Stimulated activated memory B cell treated with anti-CD40 and anti-IgM and Interleukin-4, amounts not matched to agents 10 μg/mL and 1 μg/mL and 100 μg/mL, for 72 hours (primary cell): ENCODE measurements around the gene PPP1R37.

Experiments
- ATAC-seq: fragments of 150-1000 bp; cut with Tn5 transposase; 2 replicates; pipeline ENCODE4 v1.10.0; 2021
- H3K27ac Mint-ChIP-seq: one replicate; pipeline ENCODE4 v1.8.0; 2022; ENCODE audit warnings: mild to moderate bottlenecking, mixed read lengths
- H3K27me3 Mint-ChIP-seq: one replicate; pipeline ENCODE4 v1.8.0; 2022; ENCODE audit warnings: mixed read lengths
- H3K36me3 Mint-ChIP-seq: one replicate; pipeline ENCODE4 v1.8.0; 2022; ENCODE audit warnings: mixed read lengths
- H3K4me1 Mint-ChIP-seq: one replicate; pipeline ENCODE4 v1.8.0; 2022; ENCODE audit warnings: mixed read lengths
- H3K4me3 Mint-ChIP-seq: one replicate; pipeline ENCODE4 v1.8.0; 2022; ENCODE audit warnings: mild to moderate bottlenecking, moderate library complexity, mixed read lengths
- H3K9me3 Mint-ChIP-seq: one replicate; pipeline ENCODE4 v1.8.0; 2022; ENCODE audit warnings: mixed read lengths

The PPP1R37 gene

DNA sequence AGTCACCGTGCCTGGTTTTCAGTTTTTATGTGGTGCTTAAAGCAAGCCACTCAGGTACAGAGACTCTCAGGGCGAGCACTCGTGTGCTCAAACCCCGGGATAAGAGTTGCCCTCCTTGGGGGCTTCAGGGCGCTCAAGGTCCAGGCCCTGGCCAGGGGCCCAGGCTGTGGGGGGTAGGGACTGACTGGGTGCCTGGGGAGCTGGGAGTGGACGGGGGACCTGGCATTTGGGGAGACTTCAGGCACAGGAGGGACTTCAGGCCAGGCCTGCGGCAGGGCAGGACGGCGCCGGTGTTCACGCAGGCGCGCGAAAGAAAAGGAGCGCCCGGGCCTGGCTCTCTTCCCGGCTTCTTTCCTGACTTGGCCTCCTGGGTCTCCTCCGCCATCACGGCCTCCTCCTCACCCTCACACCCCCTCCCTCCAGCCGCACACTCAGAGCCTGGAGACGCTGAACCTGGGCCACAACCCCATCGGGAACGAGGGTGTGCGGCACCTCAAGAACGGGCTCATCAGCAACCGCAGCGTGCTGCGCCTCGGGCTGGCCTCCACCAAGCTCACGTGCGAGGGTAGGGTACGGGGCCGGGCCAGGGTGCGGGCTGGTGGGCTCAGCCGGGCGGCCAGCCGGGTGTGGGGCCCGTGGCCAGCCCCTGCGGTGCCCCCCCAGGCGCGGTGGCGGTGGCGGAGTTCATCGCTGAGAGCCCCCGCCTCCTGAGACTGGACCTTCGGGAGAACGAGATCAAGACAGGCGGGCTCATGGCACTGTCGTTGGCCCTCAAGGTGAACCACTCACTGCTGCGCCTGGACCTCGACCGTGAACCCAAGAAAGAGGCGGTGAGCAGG lies 51.7 kb downstream of the PPP1R37 start:
- ATAC-seq = no peak
- H3K27ac Mint-ChIP-seq = no peak overlapping the region
- peaks cover 9% of the 10 kb centered on the region for H3K4me1 Mint-ChIP-seq
- H3K27me3 Mint-ChIP-seq = no peaks in the 10 kb centered on the region
- peaks cover 33% of the 10 kb centered on the region for H3K36me3 Mint-ChIP-seq
- no peak overlapping the region for H3K4me3 Mint-ChIP-seq
- H3K9me3 Mint-ChIP-seq = no peaks in the 10 kb centered on the region

DNA sequence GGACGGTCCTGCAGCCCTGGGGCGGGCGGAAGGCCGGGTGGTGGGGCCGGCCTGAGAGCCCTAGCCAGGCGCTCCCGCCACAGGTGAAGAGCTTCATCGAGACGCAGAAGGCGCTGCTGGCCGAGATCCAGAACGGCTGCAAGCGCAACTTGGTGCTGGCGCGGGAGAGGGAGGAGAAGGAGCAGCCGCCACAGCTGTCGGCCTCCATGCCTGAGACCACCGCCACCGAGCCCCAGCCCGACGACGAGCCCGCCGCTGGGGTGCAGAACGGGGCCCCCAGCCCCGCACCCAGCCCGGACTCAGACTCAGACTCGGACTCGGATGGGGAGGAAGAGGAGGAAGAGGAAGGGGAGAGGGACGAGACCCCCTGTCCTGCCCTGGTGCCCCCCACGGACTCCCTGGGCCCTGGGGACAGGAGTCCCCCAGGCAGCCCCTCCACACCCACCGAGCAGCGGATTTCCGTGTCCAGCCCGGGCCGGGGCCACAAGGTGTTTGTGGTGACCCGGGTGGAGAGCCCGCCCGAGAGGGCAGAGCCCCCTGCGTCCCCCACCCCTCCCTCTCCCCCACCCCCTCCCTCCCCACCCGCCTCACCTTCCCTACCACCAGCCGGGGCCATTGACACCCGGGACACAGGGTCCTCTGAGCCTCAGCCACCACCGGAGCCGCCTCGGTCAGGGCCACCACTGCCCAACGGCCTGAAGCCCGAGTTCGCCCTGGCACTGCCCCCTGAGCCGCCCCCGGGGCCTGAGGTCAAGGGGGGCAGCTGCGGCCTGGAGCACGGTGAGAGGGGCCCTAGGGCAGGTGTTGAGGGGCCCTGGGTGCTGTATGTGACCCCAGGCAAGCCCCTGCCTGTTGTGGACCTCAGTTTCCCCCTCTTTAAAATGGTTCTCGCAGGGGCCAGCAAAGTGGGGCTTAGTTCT lies 52.6 kb downstream of the PPP1R37 start:
- peak; percentile 28 for ATAC-seq
- no peak overlapping the region for H3K4me3 Mint-ChIP-seq

DNA sequence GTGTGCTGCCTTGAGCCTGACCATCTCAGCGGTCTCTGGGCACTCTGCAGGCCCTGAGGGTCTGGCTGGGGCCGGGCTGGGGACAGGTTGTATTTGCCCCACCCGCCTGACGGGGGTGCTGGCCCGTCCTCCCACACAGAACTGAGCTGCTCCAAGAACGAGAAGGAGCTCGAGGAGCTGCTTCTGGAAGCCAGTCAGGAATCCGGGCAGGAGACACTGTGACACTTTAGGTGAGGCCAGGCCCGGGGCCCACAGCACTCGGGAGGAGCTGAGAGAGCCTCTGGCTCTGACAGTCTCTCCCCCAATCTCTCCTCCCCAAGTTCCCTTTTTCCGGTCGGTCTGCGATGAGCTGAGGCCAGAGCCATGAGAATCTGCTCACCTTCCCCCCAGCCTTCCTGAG lies 53.3 kb downstream of the PPP1R37 start:
- Mint-ChIP-seq H3K27ac (no peak overlapping the region), H3K36me3 (peaks cover 23% of the 10 kb centered on the region), H3K9me3 (no peaks in the 10 kb centered on the region), H3K4me1 (peaks cover 9% of the 10 kb centered on the region), H3K4me3 (no peak overlapping the region), H3K27me3 (peaks cover 5% of the 10 kb centered on the region)
- ATAC-seq = no peak

More for the DNA sequence above, 52.6 kb downstream of the PPP1R37 start:
- Mint-ChIP-seq H3K9me3 (no peaks in the 10 kb centered on the region), H3K4me1 (peaks cover 9% of the 10 kb centered on the region), H3K27me3 (no peaks in the 10 kb centered on the region), H3K36me3 (peaks cover 30% of the 10 kb centered on the region), H3K27ac (no peak overlapping the region)

DNA sequence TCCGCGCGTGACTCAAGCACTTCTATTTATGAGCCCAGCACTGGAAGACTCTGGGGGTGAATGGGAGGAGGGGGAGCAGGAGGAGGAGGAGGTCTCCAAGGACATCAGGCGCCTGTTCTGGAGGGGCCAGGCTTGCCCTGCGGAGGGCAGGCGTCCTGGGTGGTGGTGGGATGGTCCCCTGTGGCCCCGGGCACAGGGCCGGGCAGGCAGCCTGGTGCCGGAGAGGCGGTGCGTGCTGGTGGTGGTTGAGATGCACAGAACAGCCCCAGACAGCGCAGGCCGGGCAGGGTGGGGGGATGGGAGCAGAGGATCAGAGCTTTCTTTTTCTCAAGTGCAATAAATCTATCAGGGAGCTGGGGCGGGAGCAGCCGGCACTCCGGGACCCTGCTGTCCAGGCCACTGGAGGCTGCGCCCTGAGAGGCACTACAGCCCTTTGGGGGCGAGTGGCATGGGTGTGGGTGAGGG lies 53.8 kb downstream of the PPP1R37 start:
- Mint-ChIP-seq H3K36me3 (peaks cover 18% of the 10 kb centered on the region), H3K27me3 (peaks cover 10% of the 10 kb centered on the region), H3K4me3 (no peak overlapping the region), H3K27ac (no peak overlapping the region), H3K4me1 (peaks cover 12% of the 10 kb centered on the region), H3K9me3 (no peaks in the 10 kb centered on the region)
- no peak for ATAC-seq

DNA sequence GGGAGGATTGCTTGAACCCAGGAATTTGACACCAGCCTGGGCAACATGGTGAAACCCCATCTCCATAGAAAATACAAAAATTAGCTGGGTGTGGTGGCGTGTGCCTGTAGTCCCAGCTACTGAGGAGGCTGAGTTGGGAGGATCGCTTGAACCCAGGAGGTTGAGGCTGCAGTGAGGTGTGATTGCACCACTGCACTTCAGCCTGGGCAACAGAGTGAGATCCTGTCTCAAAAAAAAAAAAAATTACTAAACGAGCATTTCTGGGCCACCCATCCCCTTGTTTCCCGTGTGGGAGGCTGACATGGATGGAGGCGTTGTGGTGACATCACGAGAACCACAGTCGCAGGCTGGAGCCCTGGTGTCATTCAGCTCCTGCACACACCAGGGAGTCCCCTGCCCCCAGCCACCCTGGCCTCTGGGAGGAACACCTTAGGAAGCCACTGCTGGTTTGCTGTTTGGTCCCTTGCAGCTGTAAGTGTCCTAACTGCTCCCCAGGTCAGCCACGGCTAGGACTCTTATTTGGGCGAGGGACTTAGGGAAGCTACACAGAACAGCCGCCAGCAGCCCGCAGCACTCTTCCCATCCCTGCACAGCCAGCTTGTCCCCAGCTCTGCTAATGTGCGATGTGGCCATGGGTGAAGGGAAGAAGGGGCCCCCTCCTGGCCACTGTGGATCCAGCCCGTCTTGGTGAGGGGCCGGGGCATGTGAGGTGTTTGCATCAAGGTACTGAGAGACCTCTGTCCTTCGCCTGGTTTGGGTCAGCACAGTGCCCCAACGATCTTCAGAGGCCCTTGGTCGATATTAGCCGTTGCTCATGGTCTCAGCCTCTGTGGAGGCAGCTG lies 55.1 kb downstream of the PPP1R37 start:
- H3K4me3 Mint-ChIP-seq = no peak overlapping the region
- ATAC-seq = no peak
- peaks cover 9% of the 10 kb centered on the region for H3K36me3 Mint-ChIP-seq
- H3K4me1 Mint-ChIP-seq = peaks cover 13% of the 10 kb centered on the region
- no peaks in the 10 kb centered on the region for H3K9me3 Mint-ChIP-seq
- no peak overlapping the region for H3K27ac Mint-ChIP-seq
- peaks cover 22% of the 10 kb centered on the region for H3K27me3 Mint-ChIP-seq

DNA sequence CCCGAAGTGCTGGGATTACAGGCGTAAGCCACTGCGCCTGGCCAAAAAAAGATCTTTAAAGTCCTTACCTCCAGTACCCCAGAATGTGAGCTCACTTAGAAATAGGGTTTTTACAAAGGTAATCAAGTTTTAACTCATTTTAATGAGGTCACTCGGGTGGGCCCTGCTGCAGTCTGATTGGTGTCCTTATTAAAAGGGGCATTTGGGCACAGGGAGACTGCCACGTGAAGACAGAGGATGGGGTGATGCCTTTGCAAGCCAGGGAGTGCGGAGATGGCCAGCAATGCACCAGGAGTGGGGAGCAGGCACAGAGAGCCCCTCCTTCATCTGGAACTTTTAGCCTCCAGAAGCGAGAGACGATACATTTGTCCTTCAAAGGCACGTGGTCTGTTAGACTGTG lies 56.1 kb downstream of the PPP1R37 start:
- Mint-ChIP-seq H3K36me3 (peaks cover 5% of the 10 kb centered on the region), H3K27me3 (peaks cover 33% of the 10 kb centered on the region), H3K4me3 (no peak overlapping the region), H3K9me3 (no peaks in the 10 kb centered on the region), H3K27ac (no peak overlapping the region), H3K4me1 (peaks cover 23% of the 10 kb centered on the region)
- ATAC-seq = no peak

DNA sequence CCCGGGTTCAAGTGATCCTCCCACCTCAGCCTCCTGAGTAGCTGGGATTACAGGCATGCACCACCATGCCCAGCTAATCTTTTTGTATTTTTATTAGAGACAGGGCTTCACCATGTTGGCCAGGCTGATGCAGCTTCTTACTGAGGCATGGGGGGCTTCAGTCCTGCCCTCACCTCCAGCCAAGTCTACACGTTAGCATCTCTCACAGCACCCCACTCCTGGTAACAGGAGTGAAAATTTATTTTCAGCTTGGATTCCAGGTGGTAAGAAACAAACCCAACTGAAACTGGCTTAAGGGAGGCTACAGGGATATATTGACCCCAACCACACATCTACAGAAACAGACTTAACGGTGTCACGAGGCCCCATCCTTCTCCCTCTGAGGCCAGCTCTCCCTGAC lies 57.2 kb downstream of the PPP1R37 start:
- Mint-ChIP-seq H3K9me3 (no peaks in the 10 kb centered on the region), H3K36me3 (no peaks in the 10 kb centered on the region), H3K27me3 (peaks cover 43% of the 10 kb centered on the region), H3K4me1 (peaks cover 27% of the 10 kb centered on the region), H3K27ac (no peak overlapping the region), H3K4me3 (no peak overlapping the region)
- ATAC-seq = no peak

DNA sequence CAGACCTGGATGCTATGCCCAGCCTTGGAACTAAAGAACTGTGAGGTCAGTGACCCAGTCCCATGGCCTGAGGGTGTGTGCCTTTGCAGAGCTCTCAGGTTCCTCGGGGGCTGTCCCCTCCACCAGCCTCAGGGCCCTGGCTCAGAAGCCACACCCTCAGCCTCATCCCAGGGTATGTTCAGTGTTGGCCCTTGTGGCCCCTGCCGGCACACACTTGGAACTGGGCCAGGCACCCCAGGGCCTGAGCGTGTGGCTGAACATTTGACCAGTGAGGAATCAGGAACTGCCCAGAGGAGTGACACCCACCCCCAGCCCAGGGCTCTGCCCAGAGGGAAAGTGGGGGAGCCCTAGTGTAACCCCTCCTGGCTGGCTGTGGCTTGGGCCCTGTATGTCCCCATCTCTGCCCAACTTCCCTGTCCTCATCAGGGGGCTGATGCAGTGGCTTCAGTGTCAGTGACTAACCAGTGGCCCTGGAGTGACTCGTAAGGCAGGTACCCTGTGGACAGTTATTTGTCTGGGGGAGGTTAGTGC lies 57.8 kb downstream of the PPP1R37 start:
- no peaks in the 10 kb centered on the region for H3K36me3 Mint-ChIP-seq
- no peaks in the 10 kb centered on the region for H3K9me3 Mint-ChIP-seq
- peaks cover 27% of the 10 kb centered on the region for H3K4me1 Mint-ChIP-seq
- peaks cover 49% of the 10 kb centered on the region for H3K27me3 Mint-ChIP-seq
- H3K27ac Mint-ChIP-seq = no peak overlapping the region
- no peak overlapping the region for H3K4me3 Mint-ChIP-seq
- no peak for ATAC-seq

DNA sequence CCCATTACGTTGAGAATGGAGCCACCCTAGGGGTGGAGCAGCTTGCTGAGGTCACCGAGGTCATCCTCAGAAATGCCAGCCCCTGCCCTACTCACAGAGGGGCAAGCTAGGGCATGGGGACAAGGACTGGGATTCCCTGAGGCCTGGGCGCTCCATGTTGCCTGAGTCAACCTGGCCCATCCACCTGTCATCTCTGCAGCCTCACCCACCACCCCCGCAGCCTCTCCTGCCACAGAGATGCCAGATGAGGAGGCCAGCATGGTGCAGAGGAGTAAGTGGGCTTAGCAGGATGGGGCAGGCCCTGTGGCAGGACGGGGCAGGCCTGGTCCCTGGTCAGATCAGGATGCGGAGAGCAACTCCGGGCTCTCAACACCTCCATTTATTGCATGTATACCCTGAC lies 58.3 kb downstream of the PPP1R37 start:
- no peak for ATAC-seq
- no peak overlapping the region for H3K27ac Mint-ChIP-seq
- peaks cover 27% of the 10 kb centered on the region for H3K4me1 Mint-ChIP-seq
- H3K4me3 Mint-ChIP-seq = no peak overlapping the region
- no peaks in the 10 kb centered on the region for H3K9me3 Mint-ChIP-seq
- H3K36me3 Mint-ChIP-seq = no peaks in the 10 kb centered on the region
- H3K27me3 Mint-ChIP-seq = peaks cover 54% of the 10 kb centered on the region

DNA sequence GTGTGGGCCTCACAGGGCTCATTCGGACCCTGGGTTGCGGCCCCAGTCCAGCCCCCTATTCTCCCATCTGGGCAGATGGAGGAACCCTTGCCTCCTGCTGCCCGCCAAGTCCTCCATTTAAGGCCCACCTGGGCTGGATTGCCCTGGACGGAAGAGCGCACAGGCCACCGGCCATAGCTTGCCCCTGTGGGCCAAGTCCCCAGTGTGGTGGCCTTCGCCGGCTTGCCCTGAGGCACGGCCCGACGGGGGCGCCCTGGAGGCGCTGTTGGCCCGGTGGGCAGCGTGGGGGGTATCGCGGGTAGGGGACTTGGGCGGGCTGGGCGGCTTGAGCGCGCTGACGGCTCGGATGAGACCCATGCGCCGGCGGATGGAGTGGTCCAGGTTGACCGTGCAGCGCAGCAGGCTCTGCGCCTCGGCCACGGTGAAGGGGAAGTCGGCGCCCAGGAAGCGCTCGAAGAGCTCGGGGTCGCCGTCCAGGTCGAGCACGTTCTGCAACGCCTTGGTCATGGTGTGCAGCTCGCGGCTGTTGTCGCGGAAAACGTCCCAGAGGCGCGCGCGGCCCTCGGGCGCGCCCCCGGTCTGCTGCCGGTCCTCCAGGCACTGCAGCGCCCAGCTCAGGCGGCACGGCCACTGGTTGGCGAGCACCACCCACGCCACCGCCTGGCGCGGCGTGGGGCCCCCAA lies 59.0 kb downstream of the PPP1R37 start:
- H3K27me3 Mint-ChIP-seq = peaks cover 60% of the 10 kb centered on the region
- no peaks in the 10 kb centered on the region for H3K36me3 Mint-ChIP-seq
- H3K4me3 Mint-ChIP-seq = peak overlapping the region; percentile 39
- peaks cover 27% of the 10 kb centered on the region for H3K4me1 Mint-ChIP-seq
- H3K27ac Mint-ChIP-seq = no peak overlapping the region
- no peaks in the 10 kb centered on the region for H3K9me3 Mint-ChIP-seq
- no peak for ATAC-seq

DNA sequence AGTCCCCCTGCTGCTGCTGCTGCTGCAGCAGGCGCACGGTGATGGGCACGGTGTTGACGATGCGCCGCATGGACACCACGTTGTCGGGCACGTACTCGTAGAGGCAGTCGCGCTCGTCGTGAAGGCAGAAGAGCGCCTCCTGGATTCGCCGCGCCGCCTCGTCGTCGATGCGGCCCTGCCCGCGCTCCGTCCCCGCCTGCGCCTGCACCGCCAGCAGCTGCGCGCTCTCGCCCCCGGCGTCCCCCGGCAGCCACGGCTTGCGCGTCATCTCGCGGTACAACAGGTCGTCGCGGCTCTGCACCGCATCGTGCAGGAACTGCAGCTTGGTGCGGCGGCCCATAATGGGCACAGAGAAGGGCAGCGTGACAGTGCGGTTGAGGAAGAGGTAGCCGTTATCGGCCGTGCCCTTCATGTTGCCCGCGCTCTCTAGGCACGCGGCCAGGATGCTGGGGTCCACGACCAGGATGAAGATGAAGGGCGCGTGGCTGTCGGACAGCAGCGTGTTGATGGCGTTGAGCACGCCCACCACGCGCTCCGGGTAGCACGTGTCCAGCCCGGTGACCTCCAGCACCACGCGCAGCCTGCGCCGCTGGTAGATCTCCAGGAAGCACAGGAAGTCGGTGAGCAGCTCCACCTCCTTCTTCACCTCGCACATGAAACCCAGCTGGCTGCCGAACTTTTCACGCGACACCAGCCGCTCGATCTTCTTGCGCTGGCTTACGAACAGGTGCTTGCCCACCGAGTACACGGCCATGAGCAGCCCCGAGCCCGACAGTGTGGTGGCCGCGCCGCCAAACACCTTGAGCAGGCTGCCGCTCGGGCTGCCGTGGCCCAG lies 59.7 kb downstream of the PPP1R37 start:
- H3K36me3 Mint-ChIP-seq = no peaks in the 10 kb centered on the region
- H3K4me1 Mint-ChIP-seq = peaks cover 27% of the 10 kb centered on the region
- no peaks in the 10 kb centered on the region for H3K9me3 Mint-ChIP-seq
- H3K27ac Mint-ChIP-seq = peak overlapping the region; percentile 50
- H3K27me3 Mint-ChIP-seq = peaks cover 68% of the 10 kb centered on the region
- ATAC-seq = peak; percentile 67
- H3K4me3 Mint-ChIP-seq = peak overlapping the region; percentile 58

DNA sequence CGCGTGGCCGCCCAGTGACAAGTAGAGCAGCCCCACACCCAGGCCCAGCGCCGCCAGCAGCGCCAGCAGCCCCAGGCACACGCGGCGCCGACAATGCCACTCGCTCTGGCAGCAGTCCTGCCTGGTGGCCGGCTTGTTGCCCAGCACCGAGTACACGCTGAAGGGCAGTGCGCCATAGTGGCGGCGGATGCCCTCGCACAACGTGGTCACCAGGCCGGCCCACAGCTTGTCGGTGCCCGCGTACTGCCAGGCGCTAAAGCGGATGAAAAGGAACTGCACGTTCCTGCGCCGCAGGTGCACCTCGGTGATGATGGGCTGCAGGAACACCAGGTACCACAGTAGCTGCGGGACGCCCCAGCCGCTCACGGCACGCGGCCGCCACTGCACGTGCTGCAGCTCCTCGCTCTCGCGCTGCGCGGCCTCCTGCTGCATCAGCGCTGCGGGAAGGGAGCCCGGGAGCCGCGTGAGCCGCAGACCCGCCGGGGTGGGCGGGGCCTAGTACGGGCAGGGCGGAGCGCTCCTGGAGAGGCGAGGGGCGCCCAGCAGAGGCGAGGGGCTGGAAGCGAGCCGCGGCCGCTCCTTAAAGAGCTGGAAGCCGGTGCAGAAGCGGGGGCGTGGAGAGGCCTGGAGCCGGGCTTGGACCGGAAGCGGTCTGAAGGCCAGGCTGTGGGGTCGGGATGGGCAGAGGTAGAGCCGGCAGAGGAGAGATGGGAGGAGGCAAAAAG lies 60.5 kb downstream of the PPP1R37 start:
- H3K27ac Mint-ChIP-seq = peak overlapping the region; percentile 50
- no peaks in the 10 kb centered on the region for H3K36me3 Mint-ChIP-seq
- ATAC-seq = no peak
- H3K27me3 Mint-ChIP-seq = peaks cover 76% of the 10 kb centered on the region
- peaks cover 27% of the 10 kb centered on the region for H3K4me1 Mint-ChIP-seq
- H3K9me3 Mint-ChIP-seq = no peaks in the 10 kb centered on the region
- peak overlapping the region; percentile 58 for H3K4me3 Mint-ChIP-seq
